ENCODE results near the gene COX17. TPM values are rescaled to one million over a fixed set of nuclear protein-coding genes. Genes with fewer than 3 reads are reported as not detected.

The COX17 gene
- total RNA-seq, 1 donor from 2014 or later: 35.4 TPM

DNA sequence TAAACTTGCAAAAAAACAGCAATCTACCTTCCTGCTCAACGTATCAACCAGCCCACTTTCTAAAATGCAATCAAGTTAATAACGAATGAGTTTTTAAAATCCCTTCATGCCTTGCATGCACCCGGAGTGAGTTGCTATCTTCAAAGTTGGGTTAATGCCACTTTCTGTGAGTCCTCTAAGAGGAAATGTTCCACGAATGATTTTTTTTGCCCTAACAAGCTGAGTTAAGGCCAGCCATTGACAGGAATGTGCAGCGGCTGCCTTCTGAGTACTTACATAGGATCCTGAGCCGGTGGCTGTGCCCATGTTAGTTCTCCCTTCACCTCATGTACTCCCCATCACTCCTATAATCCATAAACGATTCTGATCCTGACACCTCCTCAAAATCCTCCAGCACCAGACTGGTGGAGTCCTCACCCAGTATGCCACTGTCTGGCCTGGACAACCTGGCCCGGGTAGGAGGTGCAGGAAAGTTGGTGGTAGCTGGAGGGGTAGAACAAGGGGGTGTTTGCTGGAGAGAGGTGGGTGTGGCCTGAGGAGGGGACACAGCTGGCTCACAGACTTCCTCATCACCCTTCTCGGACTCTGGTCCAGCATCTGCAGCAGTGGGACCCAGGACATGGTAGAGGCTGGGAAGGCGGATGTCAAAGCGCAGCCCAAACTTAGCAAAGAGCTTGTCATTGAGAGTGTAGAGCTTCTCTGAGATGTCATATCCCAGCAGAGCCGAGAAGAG lies 29.2 kb downstream of the COX17 start:
- Mint-ChIP-seq H3K27me3 (no peaks in the 10 kb centered on the region), H3K27ac (no peak overlapping the region), H3K9me3 (ENCODE audit: low read depth) (no peaks in the 10 kb centered on the region), H3K36me3 (ENCODE audit: insufficient read depth) (peaks cover 4% of the 10 kb centered on the region), H3K4me1 (ENCODE audit: low read depth) (peaks cover 3% of the 10 kb centered on the region), H3K4me3 (ENCODE audit: low read depth) (no peak overlapping the region)
- DNase-seq (ENCODE audit: low spot score, unreplicated experiment): no peak
- TF ChIP-seq, protein P1, sequence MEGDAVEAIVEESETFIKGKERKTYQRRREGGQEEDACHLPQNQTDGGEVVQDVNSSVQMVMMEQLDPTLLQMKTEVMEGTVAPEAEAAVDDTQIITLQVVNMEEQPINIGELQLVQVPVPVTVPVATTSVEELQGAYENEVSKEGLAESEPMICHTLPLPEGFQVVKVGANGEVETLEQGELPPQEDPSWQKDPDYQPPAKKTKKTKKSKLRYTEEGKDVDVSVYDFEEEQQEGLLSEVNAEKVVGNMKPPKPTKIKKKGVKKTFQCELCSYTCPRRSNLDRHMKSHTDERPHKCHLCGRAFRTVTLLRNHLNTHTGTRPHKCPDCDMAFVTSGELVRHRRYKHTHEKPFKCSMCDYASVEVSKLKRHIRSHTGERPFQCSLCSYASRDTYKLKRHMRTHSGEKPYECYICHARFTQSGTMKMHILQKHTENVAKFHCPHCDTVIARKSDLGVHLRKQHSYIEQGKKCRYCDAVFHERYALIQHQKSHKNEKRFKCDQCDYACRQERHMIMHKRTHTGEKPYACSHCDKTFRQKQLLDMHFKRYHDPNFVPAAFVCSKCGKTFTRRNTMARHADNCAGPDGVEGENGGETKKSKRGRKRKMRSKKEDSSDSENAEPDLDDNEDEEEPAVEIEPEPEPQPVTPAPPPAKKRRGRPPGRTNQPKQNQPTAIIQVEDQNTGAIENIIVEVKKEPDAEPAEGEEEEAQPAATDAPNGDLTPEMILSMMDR (IDR thresholded peaks at IDR 0.05; ENCODE audit: unreplicated experiment): no peak

DNA sequence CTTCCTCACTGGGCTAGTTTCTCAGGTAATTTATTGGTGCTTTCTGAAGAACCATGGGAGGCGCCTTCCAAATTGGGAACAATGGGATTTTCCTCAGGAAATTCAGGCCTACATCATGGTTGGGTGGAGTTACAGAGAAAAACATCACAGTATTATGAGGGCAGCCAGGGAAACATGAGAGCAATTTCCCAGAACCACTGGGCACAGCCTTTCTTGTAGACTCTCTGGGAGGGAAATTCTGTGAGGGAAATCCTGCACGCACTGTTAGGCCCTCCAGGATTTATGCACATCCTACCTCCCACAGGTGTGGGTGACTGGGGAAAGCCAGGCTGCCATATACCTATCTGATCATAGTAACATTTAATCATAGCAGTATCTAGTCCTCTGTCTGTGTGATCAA lies 30.0 kb downstream of the COX17 start:
- H3K36me3 Mint-ChIP-seq (ENCODE audit: insufficient read depth): peaks cover 4% of the 10 kb centered on the region
- H3K9me3 Mint-ChIP-seq (ENCODE audit: low read depth): no peaks in the 10 kb centered on the region
- H3K4me3 Mint-ChIP-seq (ENCODE audit: low read depth): no peak overlapping the region
- H3K27ac Mint-ChIP-seq: no peak overlapping the region
- no peak for DNase-seq (ENCODE audit: low spot score, unreplicated experiment)
- H3K4me1 Mint-ChIP-seq (ENCODE audit: low read depth): peaks cover 3% of the 10 kb centered on the region
- TF ChIP-seq, protein P1 (IDR thresholded peaks at IDR 0.05; ENCODE audit: unreplicated experiment): no peak
- H3K27me3 Mint-ChIP-seq: no peaks in the 10 kb centered on the region

DNA sequence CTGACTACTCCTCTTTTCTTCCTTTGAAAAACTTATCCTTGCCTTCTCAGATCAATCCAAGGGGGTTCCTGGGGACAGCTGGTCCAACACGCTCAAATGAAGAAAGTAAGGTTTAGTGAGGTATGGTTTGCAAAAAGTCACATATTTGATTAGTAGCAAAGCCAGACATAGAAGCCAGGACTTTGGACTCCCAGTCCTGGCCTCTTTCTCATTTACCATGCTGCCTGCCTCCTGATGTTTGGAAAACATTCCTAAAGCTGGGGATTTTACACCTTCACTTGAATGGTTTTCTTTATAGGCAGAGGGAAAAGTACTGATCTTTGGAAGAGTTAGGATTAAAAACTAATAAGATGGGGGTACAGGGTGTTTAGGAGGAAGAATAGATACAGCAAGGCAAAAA lies 31.4 kb downstream of the COX17 start:
- Mint-ChIP-seq H3K4me3 (ENCODE audit: low read depth) (no peak overlapping the region), H3K27me3 (no peaks in the 10 kb centered on the region), H3K27ac (no peak overlapping the region), H3K36me3 (ENCODE audit: insufficient read depth) (peaks cover 7% of the 10 kb centered on the region), H3K9me3 (ENCODE audit: low read depth) (no peaks in the 10 kb centered on the region), H3K4me1 (ENCODE audit: low read depth) (peaks cover 3% of the 10 kb centered on the region)
- no peak for DNase-seq (ENCODE audit: low spot score, unreplicated experiment)
- TF ChIP-seq, protein P1 (IDR thresholded peaks at IDR 0.05; ENCODE audit: unreplicated experiment): no peak

DNA sequence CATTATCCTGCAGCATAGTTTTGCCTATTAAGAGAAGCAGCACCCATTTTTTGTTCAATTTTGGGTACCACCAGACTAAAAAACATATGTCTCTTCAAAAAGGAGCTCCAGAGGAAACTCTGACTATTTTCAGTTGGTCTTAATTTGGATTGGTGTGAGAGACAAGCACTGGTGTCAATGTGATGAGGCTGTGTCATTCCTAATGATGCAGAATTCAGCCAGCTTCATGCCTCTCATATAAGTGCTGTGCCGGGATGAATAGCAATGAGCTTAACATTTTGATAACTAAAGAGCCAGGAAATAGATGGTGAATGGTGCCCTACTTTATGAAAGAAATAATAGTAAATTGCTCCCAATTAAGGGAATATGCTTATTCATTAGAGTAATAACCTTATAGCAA lies 32.7 kb downstream of the COX17 start:
- TF ChIP-seq, protein P1 (IDR thresholded peaks at IDR 0.05; ENCODE audit: unreplicated experiment): no peak
- no peaks in the 10 kb centered on the region for H3K27me3 Mint-ChIP-seq
- H3K4me3 Mint-ChIP-seq (ENCODE audit: low read depth): no peak overlapping the region
- H3K4me1 Mint-ChIP-seq (ENCODE audit: low read depth): no peaks in the 10 kb centered on the region
- no peaks in the 10 kb centered on the region for H3K9me3 Mint-ChIP-seq (ENCODE audit: low read depth)
- no peak for DNase-seq (ENCODE audit: low spot score, unreplicated experiment)
- H3K36me3 Mint-ChIP-seq (ENCODE audit: insufficient read depth): peaks cover 7% of the 10 kb centered on the region
- H3K27ac Mint-ChIP-seq: no peak overlapping the region

DNA sequence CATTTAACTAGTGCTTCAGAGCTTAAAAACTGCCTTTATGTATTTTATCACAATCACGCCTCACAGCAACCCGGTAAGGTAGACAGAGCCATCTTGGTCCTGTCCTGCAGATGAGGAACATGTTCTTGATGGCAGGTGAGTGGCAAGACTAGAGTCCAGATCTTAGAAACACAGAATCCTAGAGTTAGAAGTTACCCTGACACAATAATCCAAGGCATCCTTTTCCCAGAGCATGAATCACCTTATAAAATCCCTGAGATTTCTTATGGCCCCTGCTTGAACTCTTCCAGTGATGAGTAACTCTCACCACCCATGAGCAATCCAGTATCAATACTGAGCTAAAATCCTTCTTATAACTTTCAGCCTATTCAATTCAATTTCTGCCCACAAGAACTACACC lies 33.7 kb downstream of the COX17 start:
- Mint-ChIP-seq H3K27ac (no peak overlapping the region), H3K27me3 (no peaks in the 10 kb centered on the region), H3K9me3 (ENCODE audit: low read depth) (no peaks in the 10 kb centered on the region), H3K4me3 (ENCODE audit: low read depth) (no peak overlapping the region), H3K36me3 (ENCODE audit: insufficient read depth) (peaks cover 7% of the 10 kb centered on the region), H3K4me1 (ENCODE audit: low read depth) (no peaks in the 10 kb centered on the region)
- TF ChIP-seq, protein P1 (IDR thresholded peaks at IDR 0.05; ENCODE audit: unreplicated experiment): no peak
- no peak for DNase-seq (ENCODE audit: low spot score, unreplicated experiment)
